Mesothelial cell of epicardium (in vitro differentiated cells): ENCODE measurements around the gene KRT9. TPM values are rescaled to one million over a fixed set of nuclear protein-coding genes. Genes with fewer than 3 reads are reported as not detected.
"Not testable (repeated sequence)": the region's sequence is repeated elsewhere in the genome, so short reads cannot be mapped to it uniquely, and the experiment has no call there.

ENCODE experiments used
- DNase-seq, 2 experiments: peaks; one replicate each; pipeline ENCODE4 v3.0.0; 2021; ENCODE audit warnings: low spot score in 2 of 2; ENCODE audit not compliant: unreplicated experiment in 2 of 2
- H3K27ac Mint-ChIP-seq: 2 replicates; pipeline ENCODE4 v1.8.0; 2021; ENCODE audit warnings: mixed read lengths
- H3K27me3 Mint-ChIP-seq: 2 replicates; pipeline ENCODE4 v1.8.0; 2021; ENCODE audit warnings: low read depth, mixed read lengths
- H3K36me3 Mint-ChIP-seq: 2 replicates; pipeline ENCODE4 v1.8.0; 2021; ENCODE audit warnings: mixed read lengths
- H3K4me1 Mint-ChIP-seq: 2 replicates; pipeline ENCODE4 v1.8.0; 2021; ENCODE audit warnings: mixed read lengths
- H3K4me3 Mint-ChIP-seq: 2 replicates; pipeline ENCODE4 v1.8.0; 2021; ENCODE audit warnings: mild to moderate bottlenecking, moderate library complexity, mixed read lengths
- H3K9me3 Mint-ChIP-seq: 2 replicates; pipeline ENCODE4 v1.8.0; 2021; ENCODE audit warnings: mixed read lengths
- total RNA-seq: library from RNA; stranded (reverse); gene quantifications from 3 replicates; pipeline ENCODE4 v1.2.1, GENCODE V29; 2021
- TF ChIP-seq, protein P1 (sequence below): fragments of 200-600 bp; sonication (generic); IDR thresholded peaks from one replicate; pipeline ENCODE4 v1.5.0; 2021; ENCODE audit warnings: antibody characterized with exemption; ENCODE audit not compliant: unreplicated experiment

KRT9 gene
- total RNA-seq, 1 donor from 2014 or later, result not detected

DNA sequence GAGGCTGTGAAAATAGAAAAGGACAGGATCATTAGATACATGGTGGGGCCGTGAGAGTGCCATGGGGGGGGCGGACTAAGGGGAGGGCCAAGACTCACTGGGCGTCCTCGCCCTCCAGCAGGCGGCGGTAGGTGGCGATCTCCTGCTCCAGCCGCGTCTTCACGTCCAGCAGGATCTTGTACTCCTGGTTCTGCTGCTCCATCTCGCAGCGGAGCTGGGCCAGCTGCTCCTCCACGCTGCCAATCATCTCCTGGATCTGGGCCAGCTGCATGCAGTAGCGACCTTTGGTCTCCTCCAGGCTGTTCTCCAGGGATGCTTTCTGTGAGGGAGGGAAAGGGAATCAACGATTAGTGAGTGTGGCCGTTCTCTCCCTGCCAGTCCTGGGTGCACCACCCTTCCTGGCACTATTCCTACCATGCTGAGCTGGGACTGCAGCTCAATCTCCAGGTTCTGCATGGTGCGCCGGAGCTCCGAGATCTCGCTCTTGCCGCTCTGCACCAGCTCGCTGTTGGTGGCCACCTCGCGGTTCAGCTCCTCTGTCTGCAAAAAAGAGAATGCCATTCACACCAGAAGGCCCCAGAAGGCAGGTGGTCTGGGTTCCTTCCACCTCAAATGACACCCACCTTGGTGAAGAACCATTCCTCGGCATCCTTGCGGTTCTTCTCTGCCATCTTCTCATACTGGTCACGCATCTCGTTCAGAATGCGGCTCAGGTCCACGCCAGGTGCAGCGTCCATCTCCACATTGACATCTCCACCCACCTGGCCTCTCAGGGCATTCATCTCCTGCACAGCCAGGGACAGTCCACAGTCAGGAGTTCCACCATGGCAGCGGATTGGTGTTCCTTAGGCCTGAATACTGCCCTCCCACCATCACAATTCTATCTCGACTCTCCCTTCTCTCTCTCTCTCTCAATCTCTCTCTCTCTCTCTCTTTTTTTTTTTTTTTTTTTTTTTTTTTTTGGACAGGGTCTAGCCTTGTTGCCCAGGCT lies 11.6 kb upstream of the KRT9 start:
- Mint-ChIP-seq H3K27me3 (no peaks in the 10 kb centered on the region), H3K4me1 (peaks cover 7% of the 10 kb centered on the region), H3K9me3 (no peaks in the 10 kb centered on the region), H3K36me3 (no peaks in the 10 kb centered on the region), H3K4me3 (no peak overlapping the region), H3K27ac (no peak overlapping the region)
- no peak for DNase-seq
- TF ChIP-seq, protein P1, sequence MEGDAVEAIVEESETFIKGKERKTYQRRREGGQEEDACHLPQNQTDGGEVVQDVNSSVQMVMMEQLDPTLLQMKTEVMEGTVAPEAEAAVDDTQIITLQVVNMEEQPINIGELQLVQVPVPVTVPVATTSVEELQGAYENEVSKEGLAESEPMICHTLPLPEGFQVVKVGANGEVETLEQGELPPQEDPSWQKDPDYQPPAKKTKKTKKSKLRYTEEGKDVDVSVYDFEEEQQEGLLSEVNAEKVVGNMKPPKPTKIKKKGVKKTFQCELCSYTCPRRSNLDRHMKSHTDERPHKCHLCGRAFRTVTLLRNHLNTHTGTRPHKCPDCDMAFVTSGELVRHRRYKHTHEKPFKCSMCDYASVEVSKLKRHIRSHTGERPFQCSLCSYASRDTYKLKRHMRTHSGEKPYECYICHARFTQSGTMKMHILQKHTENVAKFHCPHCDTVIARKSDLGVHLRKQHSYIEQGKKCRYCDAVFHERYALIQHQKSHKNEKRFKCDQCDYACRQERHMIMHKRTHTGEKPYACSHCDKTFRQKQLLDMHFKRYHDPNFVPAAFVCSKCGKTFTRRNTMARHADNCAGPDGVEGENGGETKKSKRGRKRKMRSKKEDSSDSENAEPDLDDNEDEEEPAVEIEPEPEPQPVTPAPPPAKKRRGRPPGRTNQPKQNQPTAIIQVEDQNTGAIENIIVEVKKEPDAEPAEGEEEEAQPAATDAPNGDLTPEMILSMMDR, result no peak

DNA sequence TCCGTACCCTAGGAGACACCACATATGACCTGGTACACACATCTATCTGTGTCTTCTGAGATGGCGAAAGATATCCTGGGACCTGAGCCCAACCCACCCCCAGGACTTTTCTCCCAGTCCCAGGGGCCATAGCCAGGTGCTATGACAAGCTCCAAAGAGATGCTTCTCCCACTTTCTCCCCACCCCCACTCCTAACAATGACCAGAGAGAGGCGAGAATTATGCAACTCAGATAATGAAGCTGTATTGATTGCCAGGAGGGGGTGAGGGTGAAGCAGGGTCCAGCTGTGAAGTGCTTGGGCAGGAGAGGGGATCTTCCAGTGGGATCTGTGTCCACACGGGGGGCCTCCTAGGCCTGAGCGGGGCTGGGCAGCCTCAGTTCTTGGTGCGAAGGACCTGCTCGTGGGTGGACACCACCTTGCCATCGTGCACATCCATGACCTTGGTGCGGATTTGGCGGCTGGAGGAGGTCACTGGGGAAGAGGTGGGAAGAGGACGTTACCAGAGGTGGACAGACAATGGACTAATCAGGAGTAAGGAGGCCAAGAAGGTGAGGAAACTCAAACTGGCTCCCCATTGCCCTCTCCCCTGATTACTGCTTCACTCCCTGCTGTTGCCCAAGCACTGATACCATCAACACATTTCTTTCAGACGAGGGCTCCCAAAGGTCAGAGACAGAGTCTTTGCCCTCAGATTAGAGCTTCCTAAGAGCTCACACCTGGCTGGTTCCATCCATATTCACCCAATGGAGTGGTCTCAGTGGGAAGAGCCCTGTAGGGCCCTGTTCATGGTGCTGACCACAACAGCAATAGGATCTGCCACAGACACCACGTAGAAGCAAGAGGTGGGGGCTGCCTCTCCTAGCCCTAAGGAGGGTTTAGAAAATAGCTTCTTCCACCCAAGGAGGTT lies 10.5 kb upstream of the KRT9 start:
- not testable (repeated sequence) for H3K4me1 Mint-ChIP-seq, H3K9me3 Mint-ChIP-seq, H3K36me3 Mint-ChIP-seq, H3K27me3 Mint-ChIP-seq, DNase-seq, H3K27ac Mint-ChIP-seq, H3K4me3 Mint-ChIP-seq

GRCh38 chr17:41581366-41582060 lies 9.7 kb upstream of the KRT9 start:
- no peak for DNase-seq
- Mint-ChIP-seq H3K27ac (no peak overlapping the region), H3K27me3 (no peaks in the 10 kb centered on the region), H3K4me1 (peaks cover 4% of the 10 kb centered on the region), H3K36me3 (no peaks in the 10 kb centered on the region), H3K4me3 (no peak overlapping the region), H3K9me3 (no peaks in the 10 kb centered on the region)
- TF ChIP-seq, protein P1, result no peak

DNA sequence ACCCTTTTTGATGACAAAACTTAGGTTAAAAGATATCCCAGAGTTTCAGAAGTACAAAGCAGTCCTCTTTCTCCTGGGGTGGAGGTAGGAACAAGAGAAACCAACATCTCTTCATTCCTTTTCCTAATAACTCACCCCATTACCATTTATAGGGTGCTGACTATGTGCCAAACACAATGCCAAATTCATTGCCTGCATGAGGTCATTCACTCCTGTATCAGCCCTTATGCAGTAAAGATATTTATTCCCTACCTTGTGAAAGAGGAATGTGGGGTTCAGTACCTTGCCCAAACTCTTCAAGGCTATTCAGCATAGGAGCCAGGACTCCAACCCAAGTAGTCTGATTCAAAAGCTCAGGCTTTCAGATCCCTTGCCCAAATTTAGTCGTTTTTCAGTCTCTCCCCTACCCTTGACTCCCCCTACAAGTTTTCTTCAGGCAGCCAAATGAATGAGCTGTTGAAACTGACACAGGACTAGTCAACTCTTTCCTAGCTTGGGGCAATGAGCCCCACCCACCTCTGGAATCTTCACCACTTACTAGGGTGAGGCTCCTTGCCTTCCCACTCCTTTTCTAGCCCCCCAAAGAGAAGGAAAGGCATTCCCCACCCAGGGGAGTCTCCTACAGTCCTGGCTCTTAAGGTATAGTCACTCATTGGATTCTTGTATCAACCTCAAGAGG lies 9.0 kb upstream of the KRT9 start:
- DNase-seq, result no peak
- TF ChIP-seq, protein P1, result no peak
- H3K36me3 Mint-ChIP-seq, result no peaks in the 10 kb centered on the region
- H3K27me3 Mint-ChIP-seq, result no peaks in the 10 kb centered on the region
- H3K4me3 Mint-ChIP-seq, result no peak overlapping the region
- H3K9me3 Mint-ChIP-seq, result no peaks in the 10 kb centered on the region
- peaks cover 4% of the 10 kb centered on the region for H3K4me1 Mint-ChIP-seq
- no peak overlapping the region for H3K27ac Mint-ChIP-seq

GRCh38 chr17:41580244-41580575 lies 8.4 kb upstream of the KRT9 start:
- H3K9me3 Mint-ChIP-seq, result no peaks in the 10 kb centered on the region
- H3K4me3 Mint-ChIP-seq, result no peak overlapping the region
- H3K27ac Mint-ChIP-seq, result no peak overlapping the region
- H3K4me1 Mint-ChIP-seq, result peaks cover 4% of the 10 kb centered on the region
- H3K36me3 Mint-ChIP-seq, result no peaks in the 10 kb centered on the region
- TF ChIP-seq, protein P1, result no peak
- no peaks in the 10 kb centered on the region for H3K27me3 Mint-ChIP-seq
- DNase-seq, result no peak
